Ovary (tissue), 9 donors: ENCODE measurements around the gene FAM170A. TPM values are rescaled to one million over a fixed set of nuclear protein-coding genes. Genes with fewer than 3 reads are reported as not detected.

Source experiments
- DNase-seq, 5 donors: peaks; one replicate each; pipeline ENCODE4 v3.0.0-alpha.2; 2019 to 2020
- H3K27ac ChIP-seq, 2 donors: fragments of 200-600 bp; one replicate each; pipeline versions ENCODE4 v1.5.1 to v1.8.0; 2019 to 2022
- H3K27me3 ChIP-seq: fragments of 200-600 bp; one replicate; pipeline ENCODE4 v1.8.0; 2022
- H3K36me3 ChIP-seq: fragments of 200-600 bp; sonication (generic); one replicate; pipeline ENCODE4 v1.5.1; 2019
- H3K4me1 ChIP-seq: one replicate; pipeline ENCODE4 v1.8.1; 2013; ENCODE audit warnings: mild to moderate bottlenecking, moderate library complexity; ENCODE audit not compliant: insufficient read depth
- H3K4me3 ChIP-seq: fragments of 200-600 bp; sonication (generic); one replicate; pipeline ENCODE4 v1.5.1; 2017
- H3K9me3 ChIP-seq, 2 donors: fragments of 200-600 bp in 1 of 2; sonication (generic) in 1 of 2; one replicate each; pipeline versions ENCODE4 v1.5.1 to v1.8.1; 2013 to 2019; ENCODE audit warnings: mild to moderate bottlenecking in 1 of 2, moderate library complexity in 1 of 2
- EP300 ChIP-seq: sonication (generic); formaldehyde crosslinking; IDR thresholded peaks from one replicate; pipeline ENCODE4 v1.6.1; 2017; ENCODE audit warnings: antibody characterized with exemption
- POLR2A ChIP-seq: fragments of 450-650 bp; IDR thresholded peaks from one replicate; pipeline ENCODE4 v1.6.1; 2017; ENCODE audit warnings: antibody characterized with exemption, mild to moderate bottlenecking, moderate library complexity
- WGBS, 3 donors: extraction: QIAGEN DNeasy Blood & Tissue Kit in 1 of 3; methylation state at CpG; one replicate each; pipeline versions ENCODE4 v1.1.5 to v1.1.7; 2013 to 2017; 5-methylcytosine and 5-hydroxymethylcytosine counted together
- intact Hi-C, 4 donors: fragments of 100-400 bp; cut with DNase I; formaldehyde crosslinking; loops; one replicate each; pipeline versions ENCODE4 v1.11.0 to v1.15.1; 2022 to 2023
- polyA plus RNA-seq, 2 donors: library from polyadenylated mRNA; stranded (reverse); fragments of 200-250 nt in 1 of 2; fragments of 350-450 nt in 1 of 2; fragmentation: Illumina TruSeq in 1 of 2; extraction: RNeasy Lipid Tissue Mini Kit (QIAGEN cat#74804) in 1 of 2; gene quantifications; one replicate each; pipeline ENCODE4 v1.2.3, GENCODE V29; 2013 to 2014
- total RNA-seq, 7 donors: library from RNA; depleted of rRNA in 2 of 7; stranded (reverse); fragments of >200 nt in 2 of 7; fragmentation: NEBNext Ultra II Directional in 3 of 7; extraction: Animal tissue kit (Norgen Biotek cat#: 25700) in 3 of 7; gene quantifications; one replicate each; pipeline versions ENCODE4 v1.1.0 to v1.2.4, GENCODE V29; 2016 to 2023
- TF ChIP-seq, protein P1 (sequence below), 3 donors: fragments of 450-650 bp in 2 of 3; fragments of 200-600 bp in 1 of 3; IDR thresholded peaks; one replicate each; pipeline versions ENCODE4 v1.5.1 to v1.8.0; 2016 to 2022; ENCODE audit warnings: antibody characterized with exemption in 3 of 3, mild to moderate bottlenecking in 1 of 3
- donor health status: DM: no; HTN: no; CAD: no; lungs with moderate emphysema.
- donor health status: DM: no; HTN: no; CAD: no.
- donor health status: Bipolar disorder and iron deficiency.
- donor health status: DM: yes; HTN: yes; CAD: no.
- donor health status: DM: no; HTN: no; CAD: no.
- donor health status: DM: yes; HTN: yes; CAD: no.

The FAM170A gene
- total and polyA plus RNA-seq, 9 donors: not detected

DNA sequence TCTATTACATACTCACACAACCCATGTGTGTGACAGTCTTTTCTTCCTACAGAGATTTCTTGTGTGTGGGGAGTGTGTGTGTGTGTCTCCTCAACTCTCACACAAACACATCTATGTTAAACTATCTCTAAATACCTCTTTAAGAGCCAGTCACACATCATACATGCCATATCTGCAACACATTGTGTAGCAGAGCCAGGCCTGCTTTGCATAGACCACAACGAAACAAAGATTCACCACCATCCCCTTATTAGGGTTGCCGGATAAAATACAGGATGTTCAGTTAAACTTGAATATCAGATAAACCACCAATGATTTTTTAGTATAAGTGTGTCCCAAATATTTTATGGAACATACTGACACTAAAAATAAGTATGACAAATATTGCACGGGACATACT, 2.3 kb downstream of the FAM170A start:
- H3K27me3 ChIP-seq: no peaks in the 10 kb centered on the region
- WGBS, 3 donors: 88 to 92% (median 92%) methylated on average over 3 of the region's 3 CpGs
- intact Hi-C loops: no loop called here
- H3K36me3 ChIP-seq: no peaks in the 10 kb centered on the region
- no peak overlapping the region for H3K4me3 ChIP-seq
- no peaks in the 10 kb centered on the region for H3K4me1 ChIP-seq
- no peaks in the 10 kb centered on the region for H3K9me3 ChIP-seq
- H3K27ac ChIP-seq: no peak overlapping the region
- DNase-seq: no peak
- TF ChIP-seq EP300: no peak
- no peak for TF ChIP-seq POLR2A
- TF ChIP-seq, protein P1, sequence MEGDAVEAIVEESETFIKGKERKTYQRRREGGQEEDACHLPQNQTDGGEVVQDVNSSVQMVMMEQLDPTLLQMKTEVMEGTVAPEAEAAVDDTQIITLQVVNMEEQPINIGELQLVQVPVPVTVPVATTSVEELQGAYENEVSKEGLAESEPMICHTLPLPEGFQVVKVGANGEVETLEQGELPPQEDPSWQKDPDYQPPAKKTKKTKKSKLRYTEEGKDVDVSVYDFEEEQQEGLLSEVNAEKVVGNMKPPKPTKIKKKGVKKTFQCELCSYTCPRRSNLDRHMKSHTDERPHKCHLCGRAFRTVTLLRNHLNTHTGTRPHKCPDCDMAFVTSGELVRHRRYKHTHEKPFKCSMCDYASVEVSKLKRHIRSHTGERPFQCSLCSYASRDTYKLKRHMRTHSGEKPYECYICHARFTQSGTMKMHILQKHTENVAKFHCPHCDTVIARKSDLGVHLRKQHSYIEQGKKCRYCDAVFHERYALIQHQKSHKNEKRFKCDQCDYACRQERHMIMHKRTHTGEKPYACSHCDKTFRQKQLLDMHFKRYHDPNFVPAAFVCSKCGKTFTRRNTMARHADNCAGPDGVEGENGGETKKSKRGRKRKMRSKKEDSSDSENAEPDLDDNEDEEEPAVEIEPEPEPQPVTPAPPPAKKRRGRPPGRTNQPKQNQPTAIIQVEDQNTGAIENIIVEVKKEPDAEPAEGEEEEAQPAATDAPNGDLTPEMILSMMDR (IDR thresholded peaks at IDR 0.05): no peak

DNA sequence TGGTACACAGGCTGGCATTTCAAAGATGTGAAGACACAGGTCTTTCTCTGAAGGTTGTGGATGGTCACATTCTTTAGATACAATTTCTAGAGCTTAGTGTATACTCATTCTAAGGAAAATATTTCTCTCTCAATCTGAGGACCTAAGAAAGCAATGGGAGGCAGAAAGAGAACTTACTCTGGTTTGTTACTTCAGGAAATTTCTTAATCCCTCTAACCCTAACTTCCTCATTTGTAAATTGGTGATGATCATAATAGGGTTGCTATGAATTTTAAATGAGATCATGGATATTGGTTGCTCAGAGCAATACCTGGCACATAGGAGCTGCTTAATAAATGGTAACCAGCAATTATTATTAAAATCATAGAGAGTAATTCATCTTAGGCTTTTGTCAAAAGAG, 22.1 kb downstream of the FAM170A start:
- no peak for TF ChIP-seq EP300
- TF ChIP-seq, protein P1 (IDR thresholded peaks at IDR 0.05): no peak
- TF ChIP-seq POLR2A: no peak
- Histone ChIP-seq H3K36me3 (no peaks in the 10 kb centered on the region), H3K4me3 (no peak overlapping the region), H3K27ac (no peak overlapping the region), H3K4me1 (no peaks in the 10 kb centered on the region), H3K9me3 (no peaks in the 10 kb centered on the region), H3K27me3 (no peaks in the 10 kb centered on the region)
- intact Hi-C loops: no loop called here
- no peak for DNase-seq

DNA sequence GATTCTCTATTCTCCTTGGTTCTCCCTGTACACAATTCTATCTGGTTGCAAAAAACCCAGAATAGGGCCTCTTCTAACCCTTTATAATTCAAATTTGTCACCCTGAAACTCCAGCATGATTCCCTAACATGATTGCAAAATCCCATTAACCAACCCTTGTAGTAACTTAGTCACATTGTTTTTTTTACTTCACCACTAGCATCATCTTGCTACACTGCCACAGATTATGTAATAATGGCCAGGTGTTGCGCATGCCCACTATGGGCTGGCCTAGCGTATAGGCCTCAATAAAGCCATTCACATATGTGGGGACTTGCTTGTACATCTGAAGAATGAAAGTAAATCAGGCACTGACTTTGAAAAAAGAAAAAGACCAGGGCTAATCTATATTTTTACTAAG, 25.7 kb downstream of the FAM170A start:
- TF ChIP-seq, protein P1 (IDR thresholded peaks at IDR 0.05): no peak
- no peak for TF ChIP-seq EP300
- TF ChIP-seq POLR2A: no peak
- H3K27ac ChIP-seq: no peak overlapping the region
- no peaks in the 10 kb centered on the region for H3K9me3 ChIP-seq
- intact Hi-C loops: no loop called here
- H3K27me3 ChIP-seq: no peaks in the 10 kb centered on the region
- H3K4me1 ChIP-seq: no peaks in the 10 kb centered on the region
- H3K4me3 ChIP-seq: no peak overlapping the region
- no peaks in the 10 kb centered on the region for H3K36me3 ChIP-seq
- no peak for DNase-seq
- WGBS, 3 donors: 92 to 99% (median 94%) methylated on average over 2 of the region's 2 CpGs

DNA sequence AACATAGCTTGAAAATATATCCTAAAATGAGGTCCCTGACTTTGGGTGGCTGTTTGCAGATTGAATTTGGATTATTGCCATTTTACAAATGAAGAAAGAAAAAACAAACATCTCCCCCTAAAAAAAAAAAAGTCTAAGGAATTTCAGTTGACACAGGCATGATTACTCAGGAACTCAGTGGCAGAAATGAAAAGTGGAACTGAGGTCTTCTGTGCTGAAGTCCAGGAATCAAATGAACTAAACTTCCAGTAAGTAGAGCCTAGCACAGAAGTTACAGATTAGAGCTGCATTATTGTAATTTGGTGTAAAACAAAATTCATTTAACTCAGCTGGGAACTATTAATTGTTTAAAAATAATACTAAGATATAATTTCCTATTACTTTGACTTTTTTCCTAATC, 26.7 kb downstream of the FAM170A start:
- H3K9me3 ChIP-seq: no peaks in the 10 kb centered on the region

DNA sequence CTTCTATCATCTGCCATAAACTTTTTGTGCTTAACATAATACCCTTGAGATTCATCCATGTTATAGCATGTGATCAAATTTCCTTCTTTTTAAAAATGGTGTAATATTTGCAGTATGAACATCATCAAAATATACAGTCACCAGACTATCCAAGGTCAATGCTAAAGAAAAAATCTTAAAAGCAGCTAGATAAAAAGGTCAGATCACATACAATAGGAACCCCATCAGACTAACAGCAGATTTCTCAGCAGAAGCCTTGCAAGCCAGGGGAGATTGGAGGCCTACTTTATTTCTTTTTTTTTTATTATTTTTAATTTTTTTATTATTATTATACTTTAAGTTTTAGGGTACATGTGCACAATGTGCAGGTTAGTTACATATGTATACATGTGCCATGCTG, 37.2 kb downstream of the FAM170A start:
- intact Hi-C loops: no loop called here
- no peak overlapping the region for H3K27ac ChIP-seq
- H3K27me3 ChIP-seq: no peaks in the 10 kb centered on the region
- DNase-seq: no peak
- no peak for TF ChIP-seq EP300
- TF ChIP-seq, protein P1 (IDR thresholded peaks at IDR 0.05): no peak
- no peak for TF ChIP-seq POLR2A
- no peaks in the 10 kb centered on the region for H3K4me1 ChIP-seq
- H3K36me3 ChIP-seq: no peaks in the 10 kb centered on the region
- no peak overlapping the region for H3K4me3 ChIP-seq
- H3K9me3 ChIP-seq: no peaks in the 10 kb centered on the region

More for the DNA sequence above, 26.7 kb downstream of the FAM170A start:
- DNase-seq: no peak
- no peak overlapping the region for H3K27ac ChIP-seq
- no peak overlapping the region for H3K4me3 ChIP-seq
- intact Hi-C loops: no loop called here
- no peaks in the 10 kb centered on the region for H3K4me1 ChIP-seq
- no peak for TF ChIP-seq POLR2A
- no peaks in the 10 kb centered on the region for H3K27me3 ChIP-seq
- H3K36me3 ChIP-seq: no peaks in the 10 kb centered on the region
